SIG-M5 treated with dmso at 0.1 percent for 504 hours (cell line): Measurements from ENCODE around the gene GPC5.
"Not testable (repeated sequence)": the region's sequence is repeated elsewhere in the genome, so short reads cannot be mapped to it uniquely, and the experiment has no call there.

Experiments used
- DNase-seq: peaks from one replicate; lab custom pipeline; 2025; ENCODE audit not compliant: unreplicated experiment; lab: John Stamatoyannopoulos, UW

GPC5 gene

GRCh38 chr13:92251671-92252210, 853.3 kb downstream of the GPC5 start:
- DNase-seq, result no peak

- no peak for DNase-seq
Measured at GRCh38 chr13:92255526-92255925, 857.1 kb downstream of the GPC5 start.

- no peak for DNase-seq
Measured at GRCh38 chr13:92256211-92256610, 857.8 kb downstream of the GPC5 start.

- no peak for DNase-seq
Measured at GRCh38 chr13:92259046-92259445, 860.6 kb downstream of the GPC5 start.

- no peak for DNase-seq
Measured at GRCh38 chr13:92259523-92259922, 861.1 kb downstream of the GPC5 start.

- no peak for DNase-seq
Measured at GRCh38 chr13:92260363-92260762, 861.9 kb downstream of the GPC5 start.

GRCh38 chr13:92262100-92262788, 863.8 kb downstream of the GPC5 start:
- no peak for DNase-seq

GRCh38 chr13:92265408-92265807, 867.0 kb downstream of the GPC5 start:
- no peak for DNase-seq

GRCh38 chr13:92270990-92271389, 872.6 kb downstream of the GPC5 start:
- DNase-seq, result no peak

- no peak for DNase-seq
Measured at GRCh38 chr13:92272177-92272576, 873.8 kb downstream of the GPC5 start.

GRCh38 chr13:92280986-92281385, 882.6 kb downstream of the GPC5 start:
- not testable (repeated sequence) for DNase-seq

GRCh38 chr13:92290718-92291307, 892.4 kb downstream of the GPC5 start:
- DNase-seq, result not testable (repeated sequence)

- DNase-seq, result not testable (repeated sequence)
Measured at GRCh38 chr13:92294533-92294932, 896.1 kb downstream of the GPC5 start.

GRCh38 chr13:92296154-92296671, 897.8 kb downstream of the GPC5 start:
- not testable (repeated sequence) for DNase-seq

GRCh38 chr13:92297971-92298942, 899.8 kb downstream of the GPC5 start:
- no peak for DNase-seq

- DNase-seq, result peak; percentile 9
Measured at GRCh38 chr13:92300651-92301050, 902.2 kb downstream of the GPC5 start.

- DNase-seq, result no peak
Measured at GRCh38 chr13:92303428-92303827, 905.0 kb downstream of the GPC5 start.

GRCh38 chr13:92307752-92308151, 909.3 kb downstream of the GPC5 start:
- no peak for DNase-seq

GRCh38 chr13:92312823-92313222, 914.4 kb downstream of the GPC5 start:
- DNase-seq, result no peak

GRCh38 chr13:92313382-92313781, 915.0 kb downstream of the GPC5 start:
- no peak for DNase-seq

- no peak for DNase-seq
Measured at GRCh38 chr13:92315265-92315664, 916.8 kb downstream of the GPC5 start.
